PC-3 (cell line): Measurements from ENCODE around the gene MAGEL2.

Source experiments
- CTCF ChIP-seq: fragments of 300-600 bp; sonication (generic); conservative IDR thresholded peaks from 2 replicates; pipeline ENCODE4 v1.5.1; 2017; ENCODE audit warnings: antibody characterized with exemption, low read depth, mild to moderate bottlenecking, low read length
- EZH2 ChIP-seq: fragments of 300-600 bp; sonication (generic); IDR thresholded peaks from one replicate; pipeline ENCODE4 v1.6.1; 2017; ENCODE audit warnings: antibody characterized with exemption, mild to moderate bottlenecking, low read length; ENCODE audit not compliant: unreplicated experiment
- EZH2phosphoT487 ChIP-seq: fragments of 300-600 bp; sonication (generic); IDR thresholded peaks from 2 replicates; pipeline ENCODE4 v1.6.1; 2018; ENCODE audit warnings: mild to moderate bottlenecking, antibody characterized with exemption, low read length, borderline replicate concordance

- TF ChIP-seq CTCF (no peak), EZH2 (no peak), EZH2phosphoT487 (no peak)
These were observed 48.6 kb downstream of the MAGEL2 start for GRCh38 chr15:23599053-23599452.
